Left lung (tissue), 10 donors: ENCODE measurements around the gene CD3D. TPM values are rescaled to one million over a fixed set of nuclear protein-coding genes. Genes with fewer than 3 reads are reported as not detected.

ENCODE experiments used
- ATAC-seq: fragments of 200-7000 bp; cut with Tn5 transposase; one replicate; pipeline ENCODE4 v1.9.1; 2020; ENCODE audit warnings: moderate library complexity
- DNase-seq, 4 donors: peaks; one replicate each; pipeline ENCODE4 v3.0.0-alpha.2; 2013 to 2020
- H3K27ac ChIP-seq, 2 donors: fragments of 200-600 bp; sonication (generic) in 1 of 2; one replicate each; pipeline versions ENCODE4 v1.5.0 to v1.8.0; 2020 to 2021
- H3K27me3 ChIP-seq, 2 donors: fragments of 200-600 bp; sonication (generic) in 1 of 2; one replicate each; pipeline versions ENCODE4 v1.5.0 to v1.8.0; 2020 to 2021
- H3K36me3 ChIP-seq, 2 donors: fragments of 200-600 bp; sonication (generic) in 1 of 2; one replicate each; pipeline versions ENCODE4 v1.5.0 to v1.8.0; 2020 to 2021
- H3K4me1 ChIP-seq, 2 donors: fragments of 200-600 bp; one replicate each; pipeline ENCODE4 v1.8.0; 2021
- H3K4me3 ChIP-seq, 2 donors: fragments of 200-600 bp; sonication (generic) in 1 of 2; one replicate each; pipeline versions ENCODE4 v1.5.0 to v1.8.0; 2020 to 2021; ENCODE audit warnings: mild to moderate bottlenecking in 1 of 2
- H3K9me3 ChIP-seq, 2 donors: fragments of 200-600 bp; sonication (generic) in 1 of 2; one replicate each; pipeline versions ENCODE4 v1.5.0 to v1.8.0; 2020 to 2021
- CTCF ChIP-seq, 2 donors: fragments of 200-600 bp; sonication (generic) in 1 of 2; IDR thresholded peaks; one replicate each; pipeline versions ENCODE4 v1.5.0 to v1.8.0; 2021; ENCODE audit warnings: antibody characterized with exemption in 2 of 2
- intact Hi-C, 2 donors: fragments of 100-400 bp; cut with DNase I; formaldehyde crosslinking; loops; one replicate each; pipeline versions ENCODE4 v1.11.2 to v1.14.2; 2022
- polyA plus RNA-seq, 6 donors: library from polyadenylated mRNA; unstranded; fragments of 120-200 nt; gene quantifications; one replicate each; pipeline ENCODE4 v1.2.1, GENCODE V29; 2013; ENCODE audit not compliant: insufficient read length in 6 of 6
- total RNA-seq, 2 donors: library from RNA; stranded (reverse); fragmentation: NEBNext Ultra II Directional; extraction: Animal tissue kit (Norgen Biotek cat#: 25700); gene quantifications; one replicate each; pipeline ENCODE4 v1.2.1, GENCODE V29; 2021
- donor health status: DM: no; HTN: yes; CAD: no.
- donor health status: DM: no; HTN: no; CAD: no.

CD3D gene
- total and polyA plus RNA-seq, 8 donors: 0.54 to 7.0 (median 1.5) TPM

- no peak for DNase-seq
- TF ChIP-seq CTCF (IDR thresholded peaks at IDR 0.05): no peak
- H3K27me3 ChIP-seq: no peaks in the 10 kb centered on the region
- no peaks in the 10 kb centered on the region for H3K4me1 ChIP-seq
- H3K27ac ChIP-seq: no peak overlapping the region
- peaks cover 5 to 98% of the 10 kb centered on the region in 2 donors for H3K36me3 ChIP-seq
- no peak for ATAC-seq
- H3K4me3 ChIP-seq: no peak overlapping the region
- intact Hi-C loops: no loop called here
- H3K9me3 ChIP-seq: no peaks in the 10 kb centered on the region
These were observed 37.0 kb upstream of the CD3D start for GRCh38 chr11:118379497-118379896.

DNA sequence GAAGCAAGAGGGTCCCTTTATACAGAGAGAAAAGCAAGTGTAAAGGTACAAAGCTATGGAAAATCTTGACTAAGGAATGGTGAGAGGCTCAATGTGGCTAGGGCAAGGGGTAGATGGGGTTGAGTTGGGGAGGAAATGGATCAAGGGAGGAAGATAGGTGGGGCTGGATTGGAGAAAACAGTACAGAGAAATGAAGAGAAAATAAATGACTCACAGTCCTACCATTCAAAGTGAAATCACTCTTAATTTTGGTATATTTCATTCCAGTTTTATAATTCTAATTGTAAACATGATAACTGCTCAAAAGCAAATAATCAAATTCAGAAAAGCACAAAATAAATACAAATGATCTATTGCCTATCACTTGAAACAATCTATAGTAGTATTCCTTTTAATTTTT, 33.5 kb upstream of the CD3D start:
- Histone ChIP-seq H3K9me3 (no peaks in the 10 kb centered on the region), H3K4me3 (no peak overlapping the region), H3K4me1 (no peaks in the 10 kb centered on the region), H3K27me3 (no peaks in the 10 kb centered on the region), H3K27ac (no peak overlapping the region), H3K36me3 (peaks cover 0 to 98% of the 10 kb centered on the region in 2 donors)
- intact Hi-C loops: no loop called here
- DNase-seq (no peak), ATAC-seq (no peak)
- no peak for TF ChIP-seq CTCF (IDR thresholded peaks at IDR 0.05)

- H3K4me1 ChIP-seq: no peaks in the 10 kb centered on the region
- no peak overlapping the region for H3K27ac ChIP-seq
- H3K9me3 ChIP-seq: no peaks in the 10 kb centered on the region
- H3K4me3 ChIP-seq: no peak overlapping the region
- DNase-seq (no peak), ATAC-seq (no peak)
- no peak for TF ChIP-seq CTCF (IDR thresholded peaks at IDR 0.05)
- peaks cover 0 to 100% of the 10 kb centered on the region in 2 donors for H3K36me3 ChIP-seq
- no peaks in the 10 kb centered on the region for H3K27me3 ChIP-seq
- intact Hi-C loops: no loop called here
These were observed 32.2 kb upstream of the CD3D start for GRCh38 chr11:118374729-118375128.

- Histone ChIP-seq H3K27ac (no peak overlapping the region), H3K4me1 (no peaks in the 10 kb centered on the region), H3K36me3 (peaks cover 0 to 100% of the 10 kb centered on the region in 2 donors), H3K9me3 (no peaks in the 10 kb centered on the region), H3K4me3 (no peak overlapping the region), H3K27me3 (no peaks in the 10 kb centered on the region)
- intact Hi-C loops: no loop called here
- DNase-seq (no peak), ATAC-seq (no peak)
- no peak for TF ChIP-seq CTCF (IDR thresholded peaks at IDR 0.05)
These were observed 31.4 kb upstream of the CD3D start for GRCh38 chr11:118373871-118374270.

- Histone ChIP-seq H3K27me3 (no peaks in the 10 kb centered on the region), H3K27ac (no peak overlapping the region), H3K4me1 (no peaks in the 10 kb centered on the region), H3K4me3 (no peak overlapping the region), H3K9me3 (no peaks in the 10 kb centered on the region), H3K36me3 (peaks cover 0 to 100% of the 10 kb centered on the region in 2 donors)
- DNase-seq (no peak), ATAC-seq (no peak)
- TF ChIP-seq CTCF (IDR thresholded peaks at IDR 0.05): no peak
- intact Hi-C loops: no loop called here
These were observed 30.8 kb upstream of the CD3D start for GRCh38 chr11:118373263-118373662.
